ENCODE data around the gene KRTAP10-6.

GRCh38 chr21:44585892-44586291 lies 6.4 kb downstream of the KRTAP10-6 start:
- TF ChIP-seq CTCF (IDR thresholded peaks at IDR 0.05) = no peak
- no peak for TF ChIP-seq ZFX (IDR thresholded peaks at IDR 0.05; ENCODE audit: borderline replicate concordance)

All from 22Rv1 (cell line).